HEK293 (cell line): Measurements from ENCODE around the gene CDCP1.

Experiments
- MEIS1 ChIP-seq: sonication (generic); formaldehyde crosslinking; IDR thresholded peaks from 2 replicates; pipeline ENCODE4 v1.8.1; 2022; ENCODE audit warnings: missing genetic modification reagents, mild to moderate bottlenecking, borderline replicate concordance
- WT1 ChIP-seq: fragments of 450-650 bp; formaldehyde crosslinking; IDR thresholded peaks from 2 replicates; pipeline ENCODE4 v1.5.1; 2016; ENCODE audit warnings: missing biosample characterization, missing genetic modification characterization
- YY1 ChIP-seq: fragments of 450-650 bp; formaldehyde crosslinking; IDR thresholded peaks from 2 replicates; pipeline ENCODE4 v1.5.1; 2018; ENCODE audit warnings: missing biosample characterization, missing genetic modification characterization
- YY2 ChIP-seq: fragments of 450-650 bp; formaldehyde crosslinking; IDR thresholded peaks from 2 replicates; pipeline ENCODE4 v1.5.1; 2016; ENCODE audit warnings: missing biosample characterization, missing genetic modification characterization
- ZBTB48 ChIP-seq: fragments of 450-650 bp; formaldehyde crosslinking; IDR thresholded peaks from 2 replicates; pipeline ENCODE4 v1.5.1; 2016; ENCODE audit warnings: missing biosample characterization, missing genetic modification characterization
- ZNF169 ChIP-seq: fragments of 450-650 bp; formaldehyde crosslinking; IDR thresholded peaks from 2 replicates; pipeline ENCODE4 v1.5.1; 2016; ENCODE audit warnings: missing biosample characterization, missing genetic modification characterization
- ZNF174 ChIP-seq: fragments of 450-650 bp; formaldehyde crosslinking; IDR thresholded peaks from 2 replicates; pipeline ENCODE4 v1.5.0; 2017; ENCODE audit warnings: missing biosample characterization, mild to moderate bottlenecking, missing genetic modification characterization
- ZNF416 ChIP-seq: fragments of 450-650 bp; formaldehyde crosslinking; IDR thresholded peaks from 2 replicates; pipeline ENCODE4 v1.5.1; 2016; ENCODE audit warnings: missing biosample characterization, missing genetic modification characterization
- ZNF658 ChIP-seq: fragments of 450-650 bp; formaldehyde crosslinking; IDR thresholded peaks from 2 replicates; pipeline ENCODE4; 2016; ENCODE audit warnings: missing biosample characterization, missing genetic modification characterization
- TF ChIP-seq, protein P1 (sequence below): fragments of 450-650 bp; formaldehyde crosslinking; IDR thresholded peaks from 2 replicates; pipeline ENCODE4 v1.5.1; 2016; ENCODE audit warnings: missing biosample characterization, missing genetic modification characterization
- TF ChIP-seq, protein P2 (sequence below): fragments of 450-650 bp; formaldehyde crosslinking; optimal IDR thresholded peaks from 2 replicates; pipeline ENCODE3; 2016; ENCODE audit warnings: missing biosample characterization, mild to moderate bottlenecking, missing genetic modification characterization
- TF ChIP-seq, protein P3 (sequence below): fragments of 450-650 bp; formaldehyde crosslinking; IDR thresholded peaks from 2 replicates; pipeline ENCODE4 v1.5.1; 2016; ENCODE audit warnings: missing biosample characterization, missing genetic modification characterization
- TF ChIP-seq, protein P4 (sequence below): fragments of 450-650 bp; formaldehyde crosslinking; IDR thresholded peaks from 2 replicates; pipeline ENCODE4 v1.5.1; 2016; ENCODE audit warnings: missing biosample characterization, missing genetic modification characterization, low read depth
- TF ChIP-seq, protein P5 (sequence below): fragments of 450-650 bp; formaldehyde crosslinking; IDR thresholded peaks from 2 replicates; pipeline ENCODE4 v1.5.1; 2017; ENCODE audit warnings: missing biosample characterization, mild to moderate bottlenecking, missing genetic modification characterization, moderate library complexity

DNA sequence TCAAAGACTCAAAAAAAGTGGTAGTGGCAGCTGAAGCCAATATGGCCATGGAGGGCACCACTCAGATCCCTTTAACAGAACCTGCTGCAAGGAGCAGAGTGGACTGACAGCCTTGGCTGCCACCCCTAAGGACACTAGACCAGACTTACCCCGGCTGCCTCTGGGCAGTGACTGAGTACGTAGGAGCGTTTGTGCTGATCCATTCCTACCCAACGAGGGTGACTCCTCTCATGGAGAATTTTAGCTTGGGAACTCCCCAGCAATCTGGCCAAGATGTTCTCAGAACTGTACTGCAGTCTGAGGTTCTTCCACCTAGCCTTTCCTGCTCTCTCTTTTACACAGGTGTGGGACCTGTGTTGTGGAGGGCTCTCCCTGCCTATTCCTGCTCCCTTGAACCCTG lies 97.9 kb downstream of the CDCP1 start:
- TF ChIP-seq WT1 (tag by site-specific recombination), result no peak
- no peak for TF ChIP-seq YY2 (tag by site-specific recombination)
- TF ChIP-seq ZNF174, result no peak
- no peak for TF ChIP-seq ZBTB48
- TF ChIP-seq ZNF169 (tag by site-specific recombination), result no peak
- TF ChIP-seq, protein P1, sequence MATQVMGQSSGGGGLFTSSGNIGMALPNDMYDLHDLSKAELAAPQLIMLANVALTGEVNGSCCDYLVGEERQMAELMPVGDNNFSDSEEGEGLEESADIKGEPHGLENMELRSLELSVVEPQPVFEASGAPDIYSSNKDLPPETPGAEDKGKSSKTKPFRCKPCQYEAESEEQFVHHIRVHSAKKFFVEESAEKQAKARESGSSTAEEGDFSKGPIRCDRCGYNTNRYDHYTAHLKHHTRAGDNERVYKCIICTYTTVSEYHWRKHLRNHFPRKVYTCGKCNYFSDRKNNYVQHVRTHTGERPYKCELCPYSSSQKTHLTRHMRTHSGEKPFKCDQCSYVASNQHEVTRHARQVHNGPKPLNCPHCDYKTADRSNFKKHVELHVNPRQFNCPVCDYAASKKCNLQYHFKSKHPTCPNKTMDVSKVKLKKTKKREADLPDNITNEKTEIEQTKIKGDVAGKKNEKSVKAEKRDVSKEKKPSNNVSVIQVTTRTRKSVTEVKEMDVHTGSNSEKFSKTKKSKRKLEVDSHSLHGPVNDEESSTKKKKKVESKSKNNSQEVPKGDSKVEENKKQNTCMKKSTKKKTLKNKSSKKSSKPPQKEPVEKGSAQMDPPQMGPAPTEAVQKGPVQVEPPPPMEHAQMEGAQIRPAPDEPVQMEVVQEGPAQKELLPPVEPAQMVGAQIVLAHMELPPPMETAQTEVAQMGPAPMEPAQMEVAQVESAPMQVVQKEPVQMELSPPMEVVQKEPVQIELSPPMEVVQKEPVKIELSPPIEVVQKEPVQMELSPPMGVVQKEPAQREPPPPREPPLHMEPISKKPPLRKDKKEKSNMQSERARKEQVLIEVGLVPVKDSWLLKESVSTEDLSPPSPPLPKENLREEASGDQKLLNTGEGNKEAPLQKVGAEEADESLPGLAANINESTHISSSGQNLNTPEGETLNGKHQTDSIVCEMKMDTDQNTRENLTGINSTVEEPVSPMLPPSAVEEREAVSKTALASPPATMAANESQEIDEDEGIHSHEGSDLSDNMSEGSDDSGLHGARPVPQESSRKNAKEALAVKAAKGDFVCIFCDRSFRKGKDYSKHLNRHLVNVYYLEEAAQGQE (tag by site-specific recombination), result no peak
- TF ChIP-seq MEIS1 (CRISPR knock-in tag), result no peak
- TF ChIP-seq, protein P2, sequence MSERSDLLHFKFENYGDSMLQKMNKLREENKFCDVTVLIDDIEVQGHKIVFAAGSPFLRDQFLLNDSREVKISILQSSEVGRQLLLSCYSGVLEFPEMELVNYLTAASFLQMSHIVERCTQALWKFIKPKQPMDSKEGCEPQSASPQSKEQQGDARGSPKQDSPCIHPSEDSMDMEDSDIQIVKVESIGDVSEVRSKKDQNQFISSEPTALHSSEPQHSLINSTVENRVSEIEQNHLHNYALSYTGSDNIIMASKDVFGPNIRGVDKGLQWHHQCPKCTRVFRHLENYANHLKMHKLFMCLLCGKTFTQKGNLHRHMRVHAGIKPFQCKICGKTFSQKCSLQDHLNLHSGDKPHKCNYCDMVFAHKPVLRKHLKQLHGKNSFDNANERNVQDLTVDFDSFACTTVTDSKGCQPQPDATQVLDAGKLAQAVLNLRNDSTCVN (tag by site-specific recombination), result no peak
- TF ChIP-seq, protein P3, sequence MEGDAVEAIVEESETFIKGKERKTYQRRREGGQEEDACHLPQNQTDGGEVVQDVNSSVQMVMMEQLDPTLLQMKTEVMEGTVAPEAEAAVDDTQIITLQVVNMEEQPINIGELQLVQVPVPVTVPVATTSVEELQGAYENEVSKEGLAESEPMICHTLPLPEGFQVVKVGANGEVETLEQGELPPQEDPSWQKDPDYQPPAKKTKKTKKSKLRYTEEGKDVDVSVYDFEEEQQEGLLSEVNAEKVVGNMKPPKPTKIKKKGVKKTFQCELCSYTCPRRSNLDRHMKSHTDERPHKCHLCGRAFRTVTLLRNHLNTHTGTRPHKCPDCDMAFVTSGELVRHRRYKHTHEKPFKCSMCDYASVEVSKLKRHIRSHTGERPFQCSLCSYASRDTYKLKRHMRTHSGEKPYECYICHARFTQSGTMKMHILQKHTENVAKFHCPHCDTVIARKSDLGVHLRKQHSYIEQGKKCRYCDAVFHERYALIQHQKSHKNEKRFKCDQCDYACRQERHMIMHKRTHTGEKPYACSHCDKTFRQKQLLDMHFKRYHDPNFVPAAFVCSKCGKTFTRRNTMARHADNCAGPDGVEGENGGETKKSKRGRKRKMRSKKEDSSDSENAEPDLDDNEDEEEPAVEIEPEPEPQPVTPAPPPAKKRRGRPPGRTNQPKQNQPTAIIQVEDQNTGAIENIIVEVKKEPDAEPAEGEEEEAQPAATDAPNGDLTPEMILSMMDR (tag by site-specific recombination), result no peak
- no peak for TF ChIP-seq ZNF416 (tag by site-specific recombination)
- TF ChIP-seq, protein P4, sequence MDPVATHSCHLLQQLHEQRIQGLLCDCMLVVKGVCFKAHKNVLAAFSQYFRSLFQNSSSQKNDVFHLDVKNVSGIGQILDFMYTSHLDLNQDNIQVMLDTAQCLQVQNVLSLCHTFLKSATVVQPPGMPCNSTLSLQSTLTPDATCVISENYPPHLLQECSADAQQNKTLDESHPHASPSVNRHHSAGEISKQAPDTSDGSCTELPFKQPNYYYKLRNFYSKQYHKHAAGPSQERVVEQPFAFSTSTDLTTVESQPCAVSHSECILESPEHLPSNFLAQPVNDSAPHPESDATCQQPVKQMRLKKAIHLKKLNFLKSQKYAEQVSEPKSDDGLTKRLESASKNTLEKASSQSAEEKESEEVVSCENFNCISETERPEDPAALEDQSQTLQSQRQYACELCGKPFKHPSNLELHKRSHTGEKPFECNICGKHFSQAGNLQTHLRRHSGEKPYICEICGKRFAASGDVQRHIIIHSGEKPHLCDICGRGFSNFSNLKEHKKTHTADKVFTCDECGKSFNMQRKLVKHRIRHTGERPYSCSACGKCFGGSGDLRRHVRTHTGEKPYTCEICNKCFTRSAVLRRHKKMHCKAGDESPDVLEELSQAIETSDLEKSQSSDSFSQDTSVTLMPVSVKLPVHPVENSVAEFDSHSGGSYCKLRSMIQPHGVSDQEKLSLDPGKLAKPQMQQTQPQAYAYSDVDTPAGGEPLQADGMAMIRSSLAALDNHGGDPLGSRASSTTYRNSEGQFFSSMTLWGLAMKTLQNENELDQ (tag by site-specific recombination), result no peak
- TF ChIP-seq YY1 (tag by site-specific recombination), result no peak
- no peak for TF ChIP-seq ZNF658 (tag by site-specific recombination)
- TF ChIP-seq, protein P5, sequence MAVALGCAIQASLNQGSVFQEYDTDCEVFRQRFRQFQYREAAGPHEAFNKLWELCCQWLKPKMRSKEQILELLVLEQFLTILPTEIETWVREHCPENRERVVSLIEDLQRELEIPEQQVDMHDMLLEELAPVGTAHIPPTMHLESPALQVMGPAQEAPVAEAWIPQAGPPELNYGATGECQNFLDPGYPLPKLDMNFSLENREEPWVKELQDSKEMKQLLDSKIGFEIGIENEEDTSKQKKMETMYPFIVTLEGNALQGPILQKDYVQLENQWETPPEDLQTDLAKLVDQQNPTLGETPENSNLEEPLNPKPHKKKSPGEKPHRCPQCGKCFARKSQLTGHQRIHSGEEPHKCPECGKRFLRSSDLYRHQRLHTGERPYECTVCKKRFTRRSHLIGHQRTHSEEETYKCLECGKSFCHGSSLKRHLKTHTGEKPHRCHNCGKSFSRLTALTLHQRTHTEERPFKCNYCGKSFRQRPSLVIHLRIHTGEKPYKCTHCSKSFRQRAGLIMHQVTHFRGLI (tag by site-specific recombination), result no peak
